WTC11 (cell line): ENCODE results near the gene RBFOX1. TPM values are rescaled to one million over a fixed set of nuclear protein-coding genes. Genes with fewer than 3 reads are reported as not detected.

Source experiments
- ATAC-seq: fragments of 200-7000 bp; cut with Tn5 transposase; 2 replicates; pipeline ENCODE4 v1.10.0; 2021; ENCODE audit warnings: mild to moderate bottlenecking, moderate library complexity
- CTCF ChIA-PET: fragments of 300-600 bp; sonication (Branson Sonifier 250); formaldehyde crosslinking; loops from one replicate; lab custom pipeline; 2021; ENCODE audit warnings: antibody characterized with exemption; lab: Charles Lee
- POLR2A ChIA-PET: fragments of 350-600 bp; sonication (Branson Sonifier 250); formaldehyde crosslinking; loops from one replicate; lab custom pipeline; 2021; ENCODE audit warnings: antibody characterized with exemption; lab: Charles Lee
- DNase-seq: peaks from one replicate; pipeline ENCODE4 v3.0.0; 2021; ENCODE audit warnings: low spot score
- H3K27ac Mint-ChIP-seq: 2 replicates; pipeline ENCODE4 v1.8.0; 2021; ENCODE audit warnings: mixed read lengths
- H3K27me3 Mint-ChIP-seq: 2 replicates; pipeline ENCODE4 v1.8.0; 2021; ENCODE audit warnings: low read depth, mild to moderate bottlenecking, moderate library complexity, mixed read lengths
- H3K36me3 Mint-ChIP-seq: 2 replicates; pipeline ENCODE4 v1.8.0; 2021; ENCODE audit warnings: mixed read lengths
- H3K4me1 Mint-ChIP-seq: 2 replicates; pipeline ENCODE4 v1.8.0; 2022; ENCODE audit warnings: mixed read lengths
- H3K4me3 Mint-ChIP-seq: 2 replicates; pipeline ENCODE4 v1.8.0; 2021; ENCODE audit warnings: mild to moderate bottlenecking, moderate library complexity, mixed read lengths
- H3K9me3 Mint-ChIP-seq: 2 replicates; pipeline ENCODE4 v1.8.0; 2021; ENCODE audit warnings: mixed read lengths
- AFF4 ChIP-seq: sonication (generic); formaldehyde crosslinking; IDR thresholded peaks from 2 replicates; pipeline ENCODE4 v1.8.1; 2023; ENCODE audit warnings: mild to moderate bottlenecking, missing genetic modification reagents, borderline replicate concordance
- CREB1 ChIP-seq: sonication (generic); formaldehyde crosslinking; IDR thresholded peaks from 2 replicates; pipeline ENCODE4 v1.8.0; 2023; ENCODE audit warnings: mild to moderate bottlenecking, missing genetic modification reagents
- E2F1 ChIP-seq: sonication (generic); formaldehyde crosslinking; IDR thresholded peaks from 2 replicates; pipeline ENCODE4 v1.8.0; 2022; ENCODE audit warnings: mild to moderate bottlenecking, missing genetic modification reagents
- ERG ChIP-seq: fragments of 250-450 bp; sonication (Bioruptor Pico); IDR thresholded peaks from 2 replicates; pipeline ENCODE4 v1.8.0; 2021; ENCODE audit warnings: mild to moderate bottlenecking
- GTF2I ChIP-seq: fragments of 250-450 bp; sonication (Bioruptor Pico); conservative IDR thresholded peaks from 2 replicates; pipeline ENCODE4 v1.4.0; 2021; ENCODE audit warnings: mild to moderate bottlenecking
- NFYB ChIP-seq: sonication (generic); formaldehyde crosslinking; conservative IDR thresholded peaks from 2 replicates; pipeline ENCODE4 v1.8.0; 2022; ENCODE audit warnings: low read depth, missing genetic modification reagents
- NR3C1 ChIP-seq: sonication (generic); formaldehyde crosslinking; conservative IDR thresholded peaks from 2 replicates; pipeline ENCODE4 v1.8.1; 2023; ENCODE audit warnings: low read depth, mild to moderate bottlenecking, missing genetic modification reagents
- PREB ChIP-seq: sonication (generic); formaldehyde crosslinking; IDR thresholded peaks from 2 replicates; pipeline ENCODE4 v1.8.1; 2022; ENCODE audit warnings: mild to moderate bottlenecking, missing genetic modification reagents, moderate library complexity, borderline replicate concordance
- PRRX2 ChIP-seq: fragments of 250-450 bp; sonication (Bioruptor Pico); IDR thresholded peaks from 2 replicates; pipeline ENCODE4 v1.8.0; 2021; ENCODE audit warnings: mild to moderate bottlenecking
- SMAD3 ChIP-seq: sonication (generic); formaldehyde crosslinking; IDR thresholded peaks from 2 replicates; pipeline ENCODE4 v1.8.0; 2022; ENCODE audit warnings: missing genetic modification reagents, mild to moderate bottlenecking, borderline replicate concordance
- ZNF138 ChIP-seq: sonication (generic); formaldehyde crosslinking; conservative IDR thresholded peaks from 2 replicates; pipeline ENCODE4 v1.8.1; 2022; ENCODE audit warnings: mild to moderate bottlenecking, moderate library complexity, missing genetic modification reagents
- ZNF512 ChIP-seq: sonication (generic); formaldehyde crosslinking; IDR thresholded peaks from 2 replicates; pipeline ENCODE4 v1.8.1; 2022; ENCODE audit warnings: missing genetic modification reagents, borderline replicate concordance
- ZNF532 ChIP-seq: fragments of 250-450 bp; sonication (Bioruptor Pico); IDR thresholded peaks from 2 replicates; pipeline ENCODE4 v1.9.0; 2021; ENCODE audit warnings: mild to moderate bottlenecking, borderline replicate concordance
- total RNA-seq: library from RNA; stranded (reverse); gene quantifications from 3 replicates; pipeline ENCODE4 v1.2.3, GENCODE V29; 2021

RBFOX1 gene
- total RNA-seq, 1 experiment from 2014 or later = 1.1 TPM

- no peak for TF ChIP-seq ZNF512 (CRISPR knock-in tag)
- TF ChIP-seq, all 79 proteins: peak for 0
Observed at GRCh38 chr16:7380911-7381310, 48.3 kb downstream of the RBFOX1 start (continued).

GRCh38 chr16:7381671-7382070, 49.0 kb downstream of the RBFOX1 start:
- ChIA-PET CTCF (no interaction called here), POLR2A (no interaction called here)
- TF ChIP-seq E2F1 (CRISPR knock-in tag) (no peak), ERG (no peak), NFYB (CRISPR knock-in tag) (no peak), ZNF532 (CRISPR knock-in tag) (no peak), GTF2I (CRISPR knock-in tag) (no peak), PRRX2 (CRISPR knock-in tag) (no peak), SMAD3 (CRISPR knock-in tag) (no peak), PREB (CRISPR knock-in tag) (no peak), NR3C1 (CRISPR knock-in tag) (no peak), AFF4 (CRISPR knock-in tag) (no peak), CREB1 (CRISPR knock-in tag) (no peak), ZNF138 (CRISPR knock-in tag) (no peak)
- Mint-ChIP-seq H3K36me3 (peaks cover 72% of the 10 kb centered on the region), H3K27ac (no peak overlapping the region), H3K4me3 (no peak overlapping the region), H3K27me3 (peaks cover 19% of the 10 kb centered on the region), H3K9me3 (peaks cover 86% of the 10 kb centered on the region), H3K4me1 (no peaks in the 10 kb centered on the region)
- no peak for DNase-seq
- ATAC-seq = no peak
